Effector memory CD4-positive, alpha-beta T cell (primary cell): ENCODE results near the gene CAMKV.

Experiments used
- DNase-seq, 3 donors: peaks; one replicate each; pipeline ENCODE4 v3.0.0-alpha.2; 2020
- H3K27ac ChIP-seq: 2 replicates; pipeline ENCODE4 v1.7.0; 2013; ENCODE audit warnings: mild to moderate bottlenecking, low read length, moderate library complexity; ENCODE audit not compliant: insufficient read depth, poor library complexity, severe bottlenecking
- H3K27me3 ChIP-seq: replicated peaks from 2 replicates; pipeline ENCODE4 v1.7.0; 2013; ENCODE audit warnings: mild to moderate bottlenecking, low read length; ENCODE audit not compliant: insufficient read depth, control insufficient read depth, poor library complexity, severe bottlenecking
- H3K36me3 ChIP-seq: 2 replicates; pipeline ENCODE4 v1.7.0; 2013; ENCODE audit warnings: mild to moderate bottlenecking, low read length, moderate library complexity; ENCODE audit not compliant: control insufficient read depth, insufficient read depth
- H3K4me1 ChIP-seq: 2 replicates; pipeline ENCODE4 v1.7.0; 2013; ENCODE audit warnings: low read length, mild to moderate bottlenecking; ENCODE audit not compliant: control insufficient read depth, insufficient read depth, poor library complexity, severe bottlenecking
- H3K4me3 ChIP-seq: 2 replicates; pipeline ENCODE4 v1.7.0; 2013; ENCODE audit warnings: low read length, low read depth, mild to moderate bottlenecking; ENCODE audit not compliant: insufficient read depth, poor library complexity, severe bottlenecking
- H3K9me3 ChIP-seq: 2 replicates; pipeline ENCODE4 v1.7.0; 2013; ENCODE audit warnings: mild to moderate bottlenecking, low read length, moderate library complexity; ENCODE audit not compliant: control insufficient read depth

CAMKV gene

DNA sequence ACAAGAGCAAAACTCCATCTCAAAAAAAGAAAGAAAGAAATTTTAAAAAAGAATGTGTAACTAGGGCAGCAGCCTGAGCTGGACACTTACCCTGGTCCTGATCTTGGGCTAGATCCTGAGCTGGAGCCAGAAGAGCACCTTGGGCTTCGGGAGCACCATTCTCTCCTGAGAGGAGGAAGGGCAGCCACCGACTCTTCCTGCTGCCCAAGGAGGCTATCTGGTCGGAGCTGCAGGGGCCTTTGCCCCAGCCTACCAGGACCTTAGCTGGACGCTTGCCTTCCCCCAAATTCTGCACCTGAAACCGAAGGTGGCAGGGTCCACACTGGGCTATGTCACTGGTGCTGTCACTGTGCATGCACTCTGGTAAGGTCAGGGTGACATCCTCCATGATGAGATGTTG is 6.9 kb upstream of the CAMKV start:
- Histone ChIP-seq H3K9me3 (no peaks in the 10 kb centered on the region), H3K27ac (no peak overlapping the region), H3K27me3 (no peaks in the 10 kb centered on the region), H3K4me3 (no peak overlapping the region), H3K36me3 (no peaks in the 10 kb centered on the region), H3K4me1 (peaks cover 7% of the 10 kb centered on the region)
- DNase-seq = no peak

DNA sequence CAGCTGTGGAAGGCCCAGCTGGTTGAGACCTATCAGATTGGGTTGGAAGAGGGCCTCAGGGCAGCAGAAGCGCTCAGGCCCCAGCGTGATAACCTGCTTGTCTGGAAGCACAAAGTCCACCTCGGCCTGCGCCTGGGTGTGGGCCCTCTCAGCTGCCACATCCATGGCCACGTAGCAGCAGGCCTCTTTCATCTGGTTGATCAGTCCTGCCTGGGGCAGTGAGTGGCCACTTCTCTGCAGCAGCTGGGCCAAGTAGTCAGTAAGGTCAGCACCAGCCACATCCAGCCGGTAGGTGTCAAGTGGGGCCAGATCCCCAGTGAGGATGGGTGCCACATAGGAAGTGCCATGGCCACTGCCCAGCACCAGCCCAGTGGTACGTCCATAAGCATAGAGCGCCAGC is 3.9 kb upstream of the CAMKV start:
- no peaks in the 10 kb centered on the region for H3K9me3 ChIP-seq
- H3K4me1 ChIP-seq = peaks cover 16% of the 10 kb centered on the region
- no peak overlapping the region for H3K4me3 ChIP-seq
- no peaks in the 10 kb centered on the region for H3K36me3 ChIP-seq
- DNase-seq = no peak
- peaks cover 16% of the 10 kb centered on the region for H3K27me3 ChIP-seq
- H3K27ac ChIP-seq = no peak overlapping the region

DNA sequence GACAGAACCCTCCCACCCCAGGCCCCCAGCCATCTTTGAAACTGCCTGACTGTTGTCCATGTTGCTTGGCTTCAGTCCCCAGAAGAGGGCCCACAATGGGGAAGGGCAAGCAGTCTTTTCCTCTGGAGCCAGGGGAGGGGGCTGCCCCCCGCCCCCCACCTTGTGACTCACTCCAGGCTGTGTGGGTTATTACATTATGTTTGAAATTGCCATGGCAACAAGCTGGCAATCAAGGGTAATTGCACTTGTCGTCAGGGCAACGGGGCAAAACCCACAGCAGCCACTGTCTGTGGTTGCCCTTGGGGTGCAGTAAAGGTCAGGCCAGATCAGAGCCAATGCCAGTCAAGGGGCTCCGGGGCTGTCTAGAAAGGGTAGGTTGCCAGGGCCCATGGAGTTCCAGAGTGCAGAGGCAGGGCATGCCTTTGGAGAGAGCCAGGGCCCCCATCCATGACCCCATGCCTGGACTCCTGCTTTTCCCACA is 3.1 kb upstream of the CAMKV start:
- Histone ChIP-seq H3K27ac (no peak overlapping the region), H3K36me3 (no peaks in the 10 kb centered on the region), H3K4me3 (no peak overlapping the region), H3K27me3 (peaks cover 23% of the 10 kb centered on the region), H3K9me3 (no peaks in the 10 kb centered on the region), H3K4me1 (peaks cover 16% of the 10 kb centered on the region)
- DNase-seq = peak; percentile 13 to 19 (median 16)

DNA sequence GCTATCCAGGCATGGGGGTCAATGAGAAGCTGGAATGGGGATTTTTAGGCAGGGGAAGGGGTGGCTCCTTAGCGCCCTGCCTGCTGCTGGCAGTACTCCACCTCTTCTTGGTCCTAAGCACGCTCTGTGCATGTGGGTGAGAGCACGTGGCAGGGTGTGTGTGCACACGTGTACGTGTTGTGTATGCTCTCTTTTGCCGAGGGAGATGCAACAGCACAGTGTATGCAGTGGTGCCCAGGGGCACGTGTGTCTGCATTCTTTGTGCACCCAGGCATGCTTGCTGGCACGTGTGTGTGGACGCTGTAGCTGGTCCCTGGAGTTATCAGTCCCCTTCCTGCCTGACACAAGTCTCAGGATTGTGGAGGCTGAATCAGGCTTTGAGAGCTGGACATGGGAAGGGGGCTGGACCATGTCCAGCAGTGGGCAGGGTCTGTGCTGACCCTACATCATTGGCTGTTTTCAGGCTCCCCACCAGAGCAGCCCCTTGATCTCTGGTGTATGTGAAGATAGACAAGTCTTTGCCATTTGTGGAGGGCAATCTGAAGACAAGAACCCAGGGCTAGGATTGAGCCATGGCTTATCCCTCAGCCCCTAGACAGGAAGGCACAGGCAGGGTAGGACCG is 1.9 kb upstream of the CAMKV start:
- Histone ChIP-seq H3K4me3 (no peak overlapping the region), H3K9me3 (no peaks in the 10 kb centered on the region), H3K36me3 (no peaks in the 10 kb centered on the region), H3K27ac (no peak overlapping the region), H3K27me3 (peaks cover 27% of the 10 kb centered on the region), H3K4me1 (peaks cover 16% of the 10 kb centered on the region)
- DNase-seq = no peak

DNA sequence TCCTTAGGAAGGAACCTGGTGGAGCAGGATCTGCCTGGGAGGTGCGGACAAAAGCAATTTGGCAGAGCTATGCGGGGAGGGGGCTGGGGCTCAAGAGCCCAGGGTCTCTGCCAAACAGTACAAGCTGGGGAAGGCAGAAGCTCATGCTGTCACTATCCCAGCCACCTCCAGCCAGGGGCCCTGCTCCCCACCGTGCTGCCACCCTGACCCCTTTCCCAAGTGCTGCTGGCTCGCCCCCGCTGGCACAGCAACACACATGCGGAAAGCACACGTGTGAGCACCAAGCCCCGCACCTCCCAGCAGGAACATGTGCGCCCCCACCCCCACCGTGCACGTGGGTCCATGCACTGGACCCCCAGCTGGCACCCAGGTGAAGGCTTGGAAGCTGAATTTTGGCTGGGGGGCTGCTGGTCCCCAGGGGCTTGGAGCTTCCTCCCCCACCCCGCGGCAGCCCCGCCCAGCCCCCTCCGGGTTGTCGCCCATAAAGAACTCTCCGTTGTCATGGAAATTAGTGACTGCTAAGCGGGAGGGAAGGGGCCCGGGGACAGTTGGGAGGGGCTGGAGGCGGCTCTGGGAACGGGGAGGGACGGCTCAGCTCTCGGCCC is 742 bp downstream of the CAMKV start:
- H3K27ac ChIP-seq = no peak overlapping the region
- no peaks in the 10 kb centered on the region for H3K36me3 ChIP-seq
- no peaks in the 10 kb centered on the region for H3K9me3 ChIP-seq
- H3K4me3 ChIP-seq = peak overlapping the region; percentile 43
- H3K4me1 ChIP-seq = peaks cover 16% of the 10 kb centered on the region
- no peak for DNase-seq
- H3K27me3 ChIP-seq = peaks cover 27% of the 10 kb centered on the region

DNA sequence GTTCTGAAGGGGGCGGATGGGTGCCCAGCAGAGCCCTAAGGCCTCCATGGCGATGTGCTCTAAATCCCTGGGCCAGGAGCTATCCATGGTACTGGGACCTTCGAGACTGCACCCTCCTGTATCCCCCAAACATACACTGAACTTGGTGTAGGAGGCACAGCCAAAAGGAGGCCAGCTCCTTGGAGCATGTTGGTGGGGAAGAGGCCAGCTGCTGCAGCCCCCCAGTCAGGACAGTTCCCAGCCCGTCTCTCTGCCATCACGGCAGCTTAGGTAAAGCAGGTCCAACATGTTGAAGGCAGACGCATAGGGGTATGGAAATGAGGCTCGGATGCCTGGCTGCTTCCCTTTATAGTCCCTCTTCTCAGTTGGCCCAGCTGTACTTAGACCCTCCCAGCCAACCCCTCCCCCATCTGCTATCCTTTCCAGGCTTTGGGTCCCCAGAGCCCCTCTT is 1.8 kb downstream of the CAMKV start:
- DNase-seq = no peak
- H3K27ac ChIP-seq = no peak overlapping the region
- no peaks in the 10 kb centered on the region for H3K9me3 ChIP-seq
- no peaks in the 10 kb centered on the region for H3K36me3 ChIP-seq
- H3K4me1 ChIP-seq = peaks cover 14% of the 10 kb centered on the region
- H3K27me3 ChIP-seq = peaks cover 27% of the 10 kb centered on the region
- H3K4me3 ChIP-seq = no peak overlapping the region

DNA sequence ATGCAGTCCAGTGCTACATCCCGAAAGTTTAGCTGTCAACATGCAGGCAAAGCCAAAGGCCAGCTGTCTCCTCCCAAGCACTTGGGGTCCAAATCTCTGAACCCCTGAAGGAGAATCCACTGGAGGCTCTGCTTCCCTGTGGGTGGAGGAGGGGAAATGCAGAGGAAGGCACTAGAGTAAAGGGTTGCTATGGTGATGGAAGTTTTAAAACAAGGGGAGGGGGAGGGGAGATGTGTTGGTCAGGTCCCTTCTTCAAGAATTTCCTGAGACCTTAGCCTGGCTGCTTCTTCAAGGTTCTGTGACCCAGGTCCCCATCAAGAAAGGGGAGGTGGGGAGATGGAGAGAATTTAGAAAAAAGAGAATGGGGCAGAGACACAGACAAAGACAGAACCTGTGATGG is 2.3 kb downstream of the CAMKV start:
- no peak for DNase-seq
- Histone ChIP-seq H3K4me1 (peaks cover 9% of the 10 kb centered on the region), H3K36me3 (no peaks in the 10 kb centered on the region), H3K27me3 (peaks cover 27% of the 10 kb centered on the region), H3K27ac (no peak overlapping the region), H3K9me3 (no peaks in the 10 kb centered on the region), H3K4me3 (no peak overlapping the region)

DNA sequence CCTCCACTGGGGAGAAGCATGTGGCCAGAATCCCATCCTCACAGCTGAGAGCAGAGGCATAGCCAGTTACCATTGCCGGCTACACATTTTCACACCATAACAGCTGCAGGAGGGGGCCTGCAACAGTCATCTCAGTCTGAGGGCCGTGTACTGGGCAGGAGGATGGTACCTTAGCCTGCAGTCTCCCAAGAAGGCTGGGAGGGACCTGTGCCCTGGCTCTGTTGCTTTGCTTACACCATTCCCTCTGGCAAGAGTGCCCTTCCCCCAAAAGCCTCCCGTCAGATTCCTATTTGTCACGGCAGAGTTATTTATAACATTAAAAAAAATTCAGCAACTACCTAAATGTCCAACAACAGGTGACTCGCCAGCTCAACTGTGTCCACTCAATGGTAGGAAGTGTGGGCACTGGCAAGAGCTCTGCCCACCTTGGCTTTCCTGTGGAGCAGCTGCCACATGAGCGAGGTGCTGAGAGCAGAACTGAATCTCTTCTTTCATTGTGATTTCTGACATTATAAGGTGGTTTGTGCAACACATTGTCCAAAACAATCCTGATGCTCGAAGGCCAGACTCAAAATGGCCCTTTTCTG is 4.4 kb downstream of the CAMKV start:
- H3K36me3 ChIP-seq = no peaks in the 10 kb centered on the region
- no peak overlapping the region for H3K4me3 ChIP-seq
- DNase-seq = no peak
- H3K27me3 ChIP-seq = peaks cover 27% of the 10 kb centered on the region
- peaks cover 9% of the 10 kb centered on the region for H3K4me1 ChIP-seq
- H3K27ac ChIP-seq = no peak overlapping the region
- H3K9me3 ChIP-seq = no peaks in the 10 kb centered on the region

DNA sequence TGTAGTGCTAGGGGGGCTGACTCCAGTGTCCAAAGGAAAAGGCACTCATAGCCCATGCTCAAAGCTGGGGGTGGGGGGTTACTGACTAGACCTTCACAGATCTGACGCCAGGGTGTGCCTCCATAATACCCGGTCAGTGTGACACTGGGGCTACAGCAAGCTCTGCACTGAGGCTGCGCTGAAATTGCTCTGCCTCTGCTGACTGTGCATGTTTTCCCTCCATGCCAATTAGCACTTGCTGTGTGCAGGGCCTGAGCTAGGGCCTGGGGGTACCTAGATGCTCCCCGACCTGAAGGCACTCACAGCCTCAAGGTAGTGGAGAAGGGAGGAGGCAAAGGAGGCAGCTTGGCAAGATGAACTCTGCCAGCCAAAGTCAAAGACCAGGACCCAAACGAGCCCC is 5.2 kb downstream of the CAMKV start:
- H3K27me3 ChIP-seq = peaks cover 21% of the 10 kb centered on the region
- no peaks in the 10 kb centered on the region for H3K9me3 ChIP-seq
- DNase-seq = no peak
- peaks cover 8% of the 10 kb centered on the region for H3K4me1 ChIP-seq
- no peak overlapping the region for H3K27ac ChIP-seq
- H3K36me3 ChIP-seq = no peaks in the 10 kb centered on the region
- no peak overlapping the region for H3K4me3 ChIP-seq

DNA sequence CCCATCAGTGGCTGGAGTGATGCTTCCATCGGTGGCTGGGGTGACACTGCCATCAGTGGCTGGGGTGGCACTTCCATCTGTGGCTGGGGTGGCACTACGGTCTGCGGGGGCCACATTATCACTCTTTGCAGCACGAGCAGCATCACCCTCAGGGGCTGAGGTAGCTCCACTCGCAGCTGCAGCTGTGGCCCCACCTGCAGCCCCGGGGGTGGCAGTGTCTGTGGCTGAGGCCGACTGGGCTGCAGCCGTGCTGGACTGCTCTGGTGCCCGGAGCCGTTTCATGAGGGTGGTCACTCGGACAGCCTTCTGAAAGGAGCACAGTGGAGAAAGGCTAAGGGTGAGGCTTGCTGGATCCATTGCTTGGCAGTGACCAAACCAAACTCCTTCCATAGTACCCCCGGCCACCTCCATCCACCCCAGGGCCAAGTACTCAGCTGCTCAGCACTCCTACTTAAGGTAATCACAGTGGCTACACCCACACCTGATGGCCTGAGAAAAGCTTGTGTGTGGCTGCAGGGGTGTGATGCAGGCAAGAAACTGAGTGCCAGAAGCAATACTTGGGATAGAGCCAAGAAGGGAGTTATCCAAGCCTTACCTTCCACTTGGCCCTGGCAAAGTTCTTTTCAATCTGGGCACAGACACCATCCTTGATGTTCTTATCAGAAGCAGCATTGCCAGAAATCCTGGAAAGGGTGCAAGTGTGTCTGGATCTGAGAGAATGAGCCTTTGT is 10.0 kb downstream of the CAMKV start:
- H3K36me3 ChIP-seq = no peaks in the 10 kb centered on the region
- no peak overlapping the region for H3K4me3 ChIP-seq
- no peaks in the 10 kb centered on the region for H3K27me3 ChIP-seq
- no peaks in the 10 kb centered on the region for H3K9me3 ChIP-seq
- DNase-seq = no peak
- no peak overlapping the region for H3K27ac ChIP-seq
- H3K4me1 ChIP-seq = peaks cover 9% of the 10 kb centered on the region
